Kidney (tissue), 14 donors: ENCODE results near the gene HRH2. TPM values are rescaled to one million over a fixed set of nuclear protein-coding genes. Genes with fewer than 3 reads are reported as not detected.
"Not testable (repeated sequence)": the region's sequence is repeated elsewhere in the genome, so short reads cannot be mapped to it uniquely, and the experiment has no call there.

Experiments used
- DNase-seq, 5 donors: peaks; one replicate each; pipeline ENCODE4 v3.0.0-alpha.2; 2013 to 2020
- FAIRE-seq: peaks from 2 replicates; lab custom pipeline; 2012; peaks lifted over from hg19 to GRCh38; lab: Jason Lieb, UNC
- H3K27ac ChIP-seq, 2 donors: one replicate each; pipeline ENCODE4 v1.7.0; 2013; ENCODE audit warnings: low read depth in 2 of 2, low read length in 2 of 2, inconsistent platforms in 1 of 2
- H3K27me3 ChIP-seq: one replicate; pipeline ENCODE4 v1.7.1; 2013; ENCODE audit warnings: low read length, inconsistent platforms; ENCODE audit not compliant: control insufficient read depth, insufficient read depth
- H3K36me3 ChIP-seq, 3 donors: one replicate each; pipeline versions ENCODE4 v1.7.0 to v1.7.1; 2013; ENCODE audit warnings: low read length in 3 of 3, control low read depth in 1 of 3, inconsistent platforms in 1 of 3; ENCODE audit not compliant: insufficient read depth in 3 of 3, control insufficient read depth in 2 of 3
- H3K4me1 ChIP-seq, 3 donors: one replicate each; pipeline versions ENCODE4 v1.7.0 to v1.7.1; 2013; ENCODE audit warnings: low read length in 3 of 3, inconsistent platforms in 1 of 3, low read depth in 1 of 3; ENCODE audit not compliant: control insufficient read depth in 2 of 3, insufficient read depth in 2 of 3
- H3K4me3 ChIP-seq, 3 donors: one replicate each; pipeline versions ENCODE4 v1.7.0 to v1.8.1; 2013; ENCODE audit warnings: low read length in 3 of 3, control low read depth in 1 of 3, inconsistent platforms in 1 of 3
- H3K9ac ChIP-seq, 3 donors: one replicate each; pipeline versions ENCODE4 v1.7.0 to v1.7.1; 2013; ENCODE audit warnings: low read length in 3 of 3, control low read depth in 1 of 3, inconsistent platforms in 1 of 3
- H3K9me3 ChIP-seq, 3 donors: one replicate each; pipeline versions ENCODE4 v1.7.0 to v1.7.1; 2013; ENCODE audit warnings: low read length in 3 of 3, control low read depth in 1 of 3, inconsistent platforms in 1 of 3; ENCODE audit not compliant: control insufficient read depth in 2 of 3, insufficient read depth in 1 of 3
- CTCF ChIP-seq: IDR thresholded peaks from 3 replicates; pipeline ENCODE4 v1.5.1; 2012; ENCODE audit warnings: mild to moderate bottlenecking, moderate library complexity, borderline replicate concordance; ENCODE audit not compliant: insufficient read depth; ENCODE audit errors: extremely low read depth
- intact Hi-C: fragments of 100-400 bp; cut with DNase I; formaldehyde crosslinking; loops from one replicate; pipeline ENCODE4 v1.11.1; 2022
- polyA plus RNA-seq: library from polyadenylated mRNA; stranded (reverse); fragments of 350-450 nt; fragmentation: Illumina TruSeq; extraction: RNeasy Lipid Tissue Mini Kit (QIAGEN cat#74804); gene quantifications from one replicate; pipeline ENCODE4 v1.2.3, GENCODE V29; 2014; ENCODE audit warnings: low read depth, low replicate concordance; ENCODE audit not compliant: insufficient read depth
- total RNA-seq: library from RNA; stranded (reverse); fragmentation: NEBNext Ultra II Directional; extraction: Animal tissue kit (Norgen Biotek cat#: 25700); gene quantifications from one replicate; pipeline ENCODE4 v1.2.1, GENCODE V29; 2021
- donor health status: control.
- donor health status: control.
- donor health status: control.
- donor health status: control.
- donor health status: control.
- donor health status: DM: yes; HTN: yes; CAD: no.
- donor health status: Normal renal cell carcinoma (clear cell type).

Gene HRH2
- total and polyA plus RNA-seq, 2 donors from 2014 or later = 1.9 to 10.6 TPM

- intact Hi-C loops = no loop called here
- Histone ChIP-seq H3K36me3 (no peaks in the 10 kb centered on the region), H3K27ac (no peak overlapping the region), H3K27me3 (no peaks in the 10 kb centered on the region), H3K9me3 (peaks cover 0 to 20% (median 0%) of the 10 kb centered on the region in 3 donors), H3K9ac (no peak overlapping the region), H3K4me1 (no peaks in the 10 kb centered on the region), H3K4me3 (no peak overlapping the region)
- DNase-seq = peak in 1 of 5 donors; percentile 21
- FAIRE-seq = no peak
- no peak for TF ChIP-seq CTCF
Observed at GRCh38 chr5:175715627-175716522, 58.0 kb downstream of the HRH2 start.

- intact Hi-C loops = no loop called here
- FAIRE-seq = no peak
- H3K4me3 ChIP-seq = no peak overlapping the region
- H3K36me3 ChIP-seq = no peaks in the 10 kb centered on the region
- DNase-seq = no peak
- no peak overlapping the region for H3K9ac ChIP-seq
- H3K27me3 ChIP-seq = no peaks in the 10 kb centered on the region
- H3K9me3 ChIP-seq = peaks cover 0 to 20% (median 0%) of the 10 kb centered on the region in 3 donors
- H3K27ac ChIP-seq = no peak overlapping the region
- TF ChIP-seq CTCF = no peak
- no peaks in the 10 kb centered on the region for H3K4me1 ChIP-seq
Observed at GRCh38 chr5:175717837-175718236, 60.0 kb downstream of the HRH2 start.

GRCh38 chr5:175718401-175719108 lies 60.7 kb downstream of the HRH2 start:
- peak; percentile 65 for TF ChIP-seq CTCF
- H3K9me3 ChIP-seq = peaks cover 0 to 20% (median 0%) of the 10 kb centered on the region in 3 donors
- no peak overlapping the region for H3K9ac ChIP-seq
- H3K27me3 ChIP-seq = no peaks in the 10 kb centered on the region
- H3K27ac ChIP-seq = no peak overlapping the region
- no peaks in the 10 kb centered on the region for H3K4me1 ChIP-seq
- no peak for DNase-seq
- H3K36me3 ChIP-seq = no peaks in the 10 kb centered on the region
- H3K4me3 ChIP-seq = no peak overlapping the region
- FAIRE-seq = peak; percentile 39
- intact Hi-C loops = no loop called here

- DNase-seq, intact Hi-C loops, H3K36me3 ChIP-seq: not testable (repeated sequence)
Observed at GRCh38 chr5:175719109-175719432, 61.2 kb downstream of the HRH2 start.

More at GRCh38 chr5:175719109-175719432, 61.2 kb downstream of the HRH2 start:
- not testable (repeated sequence) for H3K9ac ChIP-seq, H3K4me3 ChIP-seq, FAIRE-seq, H3K4me1 ChIP-seq, H3K27me3 ChIP-seq, H3K27ac ChIP-seq
- peaks cover 0 to 15% (median 0%) of the 10 kb centered on the region in 3 donors for H3K9me3 ChIP-seq
